GM23338 (cell line): ENCODE data around the gene SF3B2.

Source experiments
- POLR2AphosphoS5 ChIP-seq: IDR thresholded peaks from 2 replicates; pipeline ENCODE4 v1.6.1; 2016; ENCODE audit warnings: antibody characterized with exemption, low read depth
- TF ChIP-seq, protein P1 (sequence below), 2 experiments: fragments of 200-600 bp in 1 of 2; sonication (generic) in 1 of 2; conservative IDR thresholded peaks; 2 replicates each; pipeline versions ENCODE4 v1.5.1 to v1.6.1; 2016 to 2017; ENCODE audit warnings: antibody characterized with exemption in 2 of 2, low read depth in 2 of 2, mild to moderate bottlenecking in 2 of 2, moderate library complexity in 1 of 2

DNA sequence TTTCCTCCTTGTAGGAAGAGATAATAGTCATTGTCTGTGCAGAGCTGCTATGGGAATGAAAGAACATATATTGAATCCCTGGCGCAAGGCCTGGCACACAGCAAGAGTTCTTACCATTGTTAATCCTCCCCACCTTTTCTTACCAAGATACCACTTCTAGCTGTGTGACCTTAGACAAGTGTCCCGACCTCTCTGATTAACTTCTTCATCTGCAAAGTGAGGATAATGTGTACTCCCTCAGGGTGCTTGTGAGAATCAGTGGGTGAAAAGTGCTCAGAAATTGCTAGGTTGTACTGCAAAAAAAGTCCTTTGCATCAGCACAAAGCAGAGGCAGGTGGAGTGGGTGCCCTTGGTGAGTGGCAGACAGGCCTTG lies 44.1 kb upstream of the SF3B2 start:
- TF ChIP-seq, protein P1, sequence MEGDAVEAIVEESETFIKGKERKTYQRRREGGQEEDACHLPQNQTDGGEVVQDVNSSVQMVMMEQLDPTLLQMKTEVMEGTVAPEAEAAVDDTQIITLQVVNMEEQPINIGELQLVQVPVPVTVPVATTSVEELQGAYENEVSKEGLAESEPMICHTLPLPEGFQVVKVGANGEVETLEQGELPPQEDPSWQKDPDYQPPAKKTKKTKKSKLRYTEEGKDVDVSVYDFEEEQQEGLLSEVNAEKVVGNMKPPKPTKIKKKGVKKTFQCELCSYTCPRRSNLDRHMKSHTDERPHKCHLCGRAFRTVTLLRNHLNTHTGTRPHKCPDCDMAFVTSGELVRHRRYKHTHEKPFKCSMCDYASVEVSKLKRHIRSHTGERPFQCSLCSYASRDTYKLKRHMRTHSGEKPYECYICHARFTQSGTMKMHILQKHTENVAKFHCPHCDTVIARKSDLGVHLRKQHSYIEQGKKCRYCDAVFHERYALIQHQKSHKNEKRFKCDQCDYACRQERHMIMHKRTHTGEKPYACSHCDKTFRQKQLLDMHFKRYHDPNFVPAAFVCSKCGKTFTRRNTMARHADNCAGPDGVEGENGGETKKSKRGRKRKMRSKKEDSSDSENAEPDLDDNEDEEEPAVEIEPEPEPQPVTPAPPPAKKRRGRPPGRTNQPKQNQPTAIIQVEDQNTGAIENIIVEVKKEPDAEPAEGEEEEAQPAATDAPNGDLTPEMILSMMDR (conservative IDR thresholded peaks at IDR 0.05; ENCODE audit: low read depth in 2 of 2), result no peak
- TF ChIP-seq POLR2AphosphoS5, result no peak
